HepG2 (cell line): ENCODE data around the gene CDK14. TPM values are rescaled to one million over a fixed set of nuclear protein-coding genes. Genes with fewer than 3 reads are reported as not detected.

Source experiments
- ATAC-seq: fragments of 200-7000 bp; cut with Tn5 transposase; 3 replicates; pipeline ENCODE4 v1.9.1; 2020; ENCODE audit warnings: mild to moderate bottlenecking, moderate library complexity
- BruUV-seq: library from RNA; stranded (reverse); fragments of 400-500 nt; replicated peaks from 2 replicates; lab custom pipeline; 2021; lab: Mats Ljungman, UMichigan
- CTCF ChIA-PET: fragments of 300-600 bp; formaldehyde crosslinking; extraction: SDS; loops from one replicate; lab custom pipeline; 2021; ENCODE audit warnings: low total read pairs, inconsistent platforms, low intra/inter-chr PET ratio; lab: Yijun Ruan, JAX
- POLR2A ChIA-PET: fragments of 350-600 bp; sonication (Branson Sonifier 250); formaldehyde crosslinking; loops from one replicate; lab custom pipeline; 2020; ENCODE audit warnings: antibody characterized with exemption, inconsistent platforms; lab: Yijun Ruan, JAX
- DNase-seq: peaks from one replicate; pipeline ENCODE4 v3.0.0-alpha.2; 2015; ENCODE audit warnings: low spot score
- FAIRE-seq: peaks from 3 replicates; lab custom pipeline; 2011; peaks lifted over from hg19 to GRCh38; lab: Jason Lieb, UNC
- H2AFZ ChIP-seq: one replicate; pipeline ENCODE4 v1.6.1; 2011; ENCODE audit warnings: low read length, inconsistent platforms
- H3K27ac ChIP-seq: fragments of 300-600 bp; 3 replicates; pipeline ENCODE4 v1.8.0; 2011; ENCODE audit warnings: mixed run types, mild to moderate bottlenecking, mixed read lengths, low read length, inconsistent platforms; ENCODE audit not compliant: insufficient read depth; ENCODE audit errors: extremely low read length
- H3K27me3 ChIP-seq, 2 experiments: fragments of 200-600 bp in 1 of 2; 2 replicates in 1 of 2; 3 replicates in 1 of 2; pipeline versions ENCODE4 v1.6.0 to v1.8.0; 2011; ENCODE audit warnings: low read length in 2 of 2, mild to moderate bottlenecking in 2 of 2, moderate library complexity in 2 of 2, inconsistent platforms in 1 of 2; ENCODE audit not compliant: insufficient read depth in 2 of 2, control insufficient read depth in 1 of 2
- H3K36me3 ChIP-seq, 2 experiments: fragments of 200-600 bp in 1 of 2; replicated peaks in 1 of 2; 2 replicates in 1 of 2; 3 replicates in 1 of 2; pipeline versions ENCODE4 v1.5.1 to v1.8.0; 2011; ENCODE audit warnings: low read length in 2 of 2, inconsistent platforms in 1 of 2; ENCODE audit not compliant: insufficient read depth in 2 of 2, control insufficient read depth in 1 of 2
- H3K4me1 ChIP-seq: 2 replicates; pipeline ENCODE4 v1.5.1; 2012; ENCODE audit warnings: low read length, inconsistent platforms; ENCODE audit not compliant: insufficient read depth
- H3K4me2 ChIP-seq: 2 replicates; pipeline ENCODE4 v1.6.0; 2011; ENCODE audit warnings: low read depth, low read length, inconsistent platforms
- H3K4me3 ChIP-seq, 3 experiments: fragments of 200-600 bp in 1 of 3; sonication (generic), shearing (Covaris generic) in 1 of 3; replicated peaks in 1 of 3; 2 replicates each; pipeline ENCODE4 v1.5.1; 2011 to 2016; ENCODE audit warnings: low read length in 3 of 3, inconsistent platforms in 2 of 3, low read depth in 2 of 3, mild to moderate bottlenecking in 2 of 3, control low read depth in 1 of 3, mixed read lengths in 1 of 3; ENCODE audit not compliant: insufficient read depth in 1 of 3
- H3K79me2 ChIP-seq: one replicate; pipeline ENCODE4 v1.6.1; 2011; ENCODE audit warnings: low read length, inconsistent platforms; ENCODE audit not compliant: insufficient read depth
- H3K9ac ChIP-seq: 2 replicates; pipeline ENCODE4 v1.6.0; 2011; ENCODE audit warnings: mild to moderate bottlenecking, low read depth, low read length, inconsistent platforms; ENCODE audit not compliant: insufficient read depth
- H3K9me3 ChIP-seq: 2 replicates; pipeline ENCODE4 v1.5.1; 2012; ENCODE audit warnings: mild to moderate bottlenecking, low read length
- H4K20me1 ChIP-seq: 2 replicates; pipeline ENCODE4 v1.6.0; 2011; ENCODE audit warnings: inconsistent platforms, mild to moderate bottlenecking, low read length, moderate library complexity; ENCODE audit not compliant: insufficient read depth
- FOXP1 ChIP-seq, 2 experiments: fragments of 450-650 bp in 1 of 2; IDR thresholded peaks; 2 replicates each; pipeline ENCODE4 v1.6.1; 2017 to 2018; ENCODE audit warnings: antibody characterized with exemption in 1 of 2
- HNRNPUL1 ChIP-seq: fragments of 200-400 bp; formaldehyde crosslinking; IDR thresholded peaks from 2 replicates; pipeline ENCODE4 v1.6.1; 2017; ENCODE audit warnings: low read depth, mild to moderate bottlenecking, low read length, moderate library complexity
- IKZF1 ChIP-seq: fragments of 450-650 bp; IDR thresholded peaks from 2 replicates; pipeline ENCODE4 v1.7.1; 2016
- MAFF ChIP-seq: IDR thresholded peaks from 2 replicates; pipeline ENCODE4 v1.6.1; 2011; ENCODE audit warnings: low read depth, low read length, improper control_type of control experiment
- MAFK ChIP-seq, 2 experiments: IDR thresholded peaks in 1 of 2; conservative IDR thresholded peaks in 1 of 2; 2 replicates each; pipeline ENCODE4 v1.6.1; 2011; ENCODE audit warnings: improper control_type of control experiment in 2 of 2, low read length in 2 of 2
- MTA1 ChIP-seq: sonication (generic); formaldehyde crosslinking; IDR thresholded peaks from 2 replicates; pipeline ENCODE4 v1.4.0; 2020; ENCODE audit warnings: missing genetic modification reagents, mild to moderate bottlenecking, borderline replicate concordance
- ZNF256 ChIP-seq: sonication (generic); formaldehyde crosslinking; conservative IDR thresholded peaks from 2 replicates; pipeline ENCODE4 v1.4.0; 2020; ENCODE audit warnings: missing genetic modification reagents
- ZNF639 ChIP-seq: conservative IDR thresholded peaks from 2 replicates; pipeline ENCODE4 v1.6.1; 2018; ENCODE audit warnings: missing genetic modification reagents
- WGBS: methylation state at CpG from one replicate; pipeline ENCODE4 v1.1.6; 2017; ENCODE audit warnings: low lambda C conversion rate; 5-methylcytosine and 5-hydroxymethylcytosine counted together
- in situ Hi-C: cut with HindIII; loops from 2 replicates; pipeline ENCODE4 v1.10.0; 2017; ENCODE audit warnings: low pct_unique_long_range_greater_than_20kb; ENCODE audit not compliant: extremely low pct_ligation_motif_present
- intact Hi-C: fragments of 100-400 bp; cut with micrococcal nuclease; formaldehyde crosslinking; loops from one replicate; pipeline ENCODE4 v1.10.0; 2022; ENCODE audit not compliant: unreplicated experiment
- polyA plus RNA-seq, 8 experiments: library from polyadenylated mRNA; depleted of rRNA in 3 of 8; stranded (reverse) in 7 of 8; unstranded in 1 of 8; fragments of >200 nt; fragmentation: Illumina TruSeq in 4 of 8; extraction: Trizol in 4 of 8; gene quantifications; 2 replicates each; pipeline versions ENCODE4 v1.2.1 to v1.2.3, GENCODE V29; 2011 to 2016; ENCODE audit warnings: low read depth in 4 of 8, missing spikeins in 1 of 8, mixed read lengths in 1 of 8; ENCODE audit not compliant: insufficient read depth in 1 of 8
- total RNA-seq, 5 experiments: library from RNA; depleted of rRNA; stranded (reverse); fragments of >200 nt; fragmentation: Illumina TruSeq; extraction: Trizol; gene quantifications; 2 replicates each; pipeline ENCODE4 v1.2.3, GENCODE V29; 2016; ENCODE audit warnings: low read depth in 1 of 5

CDK14 gene
- total and polyA plus RNA-seq, 2 of the 13 experiments (the other 11 are each of a cell fraction or from before 2014, with no cell fraction given): 0.26 to 0.71 TPM

- intact Hi-C loops: no loop called here
- ATAC-seq: no peak
These were observed 123.0 kb downstream of the CDK14 start for GRCh38 chr7:90719155-90719554.

More at GRCh38 chr7:90719155-90719554, 123.0 kb downstream of the CDK14 start:
- Histone ChIP-seq H3K9ac (no peak overlapping the region), H4K20me1 (no peaks in the 10 kb centered on the region), H3K4me2 (no peak overlapping the region), H3K36me3 (no peaks in the 10 kb centered on the region), H2AFZ (no peak overlapping the region), H3K79me2 (no peaks in the 10 kb centered on the region), H3K4me1 (peaks cover 50% of the 10 kb centered on the region), H3K27ac (no peak overlapping the region), H3K4me3 (no peak overlapping the region), H3K9me3 (no peaks in the 10 kb centered on the region), H3K27me3 (no peaks in the 10 kb centered on the region)
- POLR2A ChIA-PET: no interaction called here
- in situ Hi-C loops: loop anchor here (25.0 kb wide), 1 partner anchor 293 kb away; no protein-coding TSS in a partner anchor
- FAIRE-seq: no peak
- no peak for TF ChIP-seq ZNF639 (CRISPR knock-in tag)
- TF ChIP-seq HNRNPUL1: no peak
- TF ChIP-seq IKZF1: no peak
- TF ChIP-seq MTA1: no peak
- TF ChIP-seq FOXP1 (IDR thresholded peaks at IDR 0.05): no peak
- no peak for TF ChIP-seq FOXP1 (CRISPR knock-in tag; IDR thresholded peaks at IDR 0.05)
- peak; percentile 37; the same call in 1 of the 2 replicates for TF ChIP-seq MAFF
- no peak for TF ChIP-seq ZNF256 (CRISPR knock-in tag)
- TF ChIP-seq MAFK (conservative IDR thresholded peaks at IDR 0.05 in 1 of 2, IDR thresholded peaks at IDR 0.05 in 1 of 2; ENCODE audit: low read length in 2 of 2): peak; percentile 48 to 54
- BruUV-seq: no TSS peak
- DNase-seq: no peak
- CTCF ChIA-PET: no interaction called here
- WGBS: 28% methylated on average over 3 of the region's 3 CpGs
